T-cell (primary cell): Measurements from ENCODE around the gene PICALM. TPM values are rescaled to one million over a fixed set of nuclear protein-coding genes. Genes with fewer than 3 reads are reported as not detected.
A peak's percentile ranks its signal among the peaks of the same experiment; 100 is the strongest.

Experiments used
- ATAC-seq, 4 experiments: fragments of 200-7000 bp in 3 of 4; fragments of 150-1000 bp in 1 of 4; cut with Tn5 transposase; replicated peaks in 1 of 4; 1 replicate in 3 of 4; 2 replicates in 1 of 4; pipeline ENCODE4 v1.10.0; 2021; ENCODE audit warnings: moderate library complexity in 3 of 4, mild to moderate bottlenecking in 2 of 4, moderate number of reproducible peaks in 1 of 4
- CTCF ChIA-PET, 2 donors: fragments of 300-600 bp; sonication (Branson Sonifier 250); formaldehyde crosslinking; loops; one replicate each; lab custom pipeline; 2022; ENCODE audit warnings: antibody characterized with exemption in 2 of 2; lab: Charles Lee
- POLR2A ChIA-PET, 2 donors: fragments of 300-600 bp; sonication (Branson Sonifier 250); formaldehyde crosslinking; loops; one replicate each; lab custom pipeline; 2022; ENCODE audit warnings: antibody characterized with exemption in 2 of 2; lab: Charles Lee
- DNase-seq, 35 experiments: peaks; one replicate each; pipeline versions ENCODE4 v3.0.0 to v3.0.0-alpha.2; 2013 to 2023
- H3K27ac ChIP-seq: one replicate; pipeline ENCODE4 v1.5.1; 2013; ENCODE audit warnings: low read length
- H3K27me3 ChIP-seq, 2 experiments: replicated peaks in 1 of 2; 1 replicate in 1 of 2; 2 replicates in 1 of 2; pipeline versions ENCODE4 v1.6.1 to v1.7.0; 2013; ENCODE audit warnings: low read length in 1 of 2, mixed read lengths in 1 of 2; ENCODE audit not compliant: control insufficient read depth in 2 of 2, insufficient read depth in 2 of 2; ENCODE audit errors: extremely low read depth in 1 of 2
- H3K36me3 ChIP-seq, 2 donors: 1 replicate in 1 of 2; 2 replicates in 1 of 2; pipeline versions ENCODE4 v1.6.1 to v1.7.0; 2013; ENCODE audit warnings: low read length in 1 of 2; ENCODE audit not compliant: control insufficient read depth in 2 of 2, insufficient read depth in 1 of 2; ENCODE audit errors: extremely low read depth in 1 of 2
- H3K4me1 ChIP-seq, 2 experiments: 1 replicate in 1 of 2; 2 replicates in 1 of 2; pipeline versions ENCODE4 v1.6.1 to v1.7.0; 2013; ENCODE audit warnings: low read length in 2 of 2, mixed read lengths in 1 of 2; ENCODE audit not compliant: insufficient read depth in 2 of 2, control insufficient read depth in 1 of 2; ENCODE audit errors: extremely low read depth in 1 of 2
- H3K4me3 ChIP-seq, 2 donors: 1 replicate in 1 of 2; 2 replicates in 1 of 2; pipeline versions ENCODE4 v1.5.1 to v1.7.0; 2013; ENCODE audit warnings: mild to moderate bottlenecking in 2 of 2, low read length in 1 of 2, moderate library complexity in 1 of 2; ENCODE audit not compliant: control insufficient read depth in 1 of 2; ENCODE audit errors: extremely low read depth in 1 of 2
- H3K9me3 ChIP-seq: 2 replicates; pipeline ENCODE4 v1.7.0; 2013
- H3K27ac Mint-ChIP-seq, 2 donors: one replicate each; pipeline ENCODE4 v1.8.0; 2020 to 2021; ENCODE audit warnings: mild to moderate bottlenecking in 2 of 2, mixed read lengths in 2 of 2
- H3K27me3 Mint-ChIP-seq, 2 donors: one replicate each; pipeline ENCODE4 v1.8.0; 2021 to 2022; ENCODE audit warnings: mixed read lengths in 2 of 2
- H3K36me3 Mint-ChIP-seq: one replicate; pipeline ENCODE4 v1.8.0; 2021; ENCODE audit warnings: mixed read lengths
- H3K4me1 Mint-ChIP-seq, 3 donors: one replicate each; pipeline ENCODE4 v1.8.0; 2020 to 2022; ENCODE audit warnings: mixed read lengths in 3 of 3, mild to moderate bottlenecking in 1 of 3
- H3K4me3 Mint-ChIP-seq, 3 donors: one replicate each; pipeline ENCODE4 v1.8.0; 2020 to 2022; ENCODE audit warnings: mild to moderate bottlenecking in 3 of 3, mixed read lengths in 3 of 3, moderate library complexity in 3 of 3
- H3K9me3 Mint-ChIP-seq, 3 donors: one replicate each; pipeline ENCODE4 v1.8.0; 2020 to 2022; ENCODE audit warnings: mixed read lengths in 3 of 3
- WGBS: methylation state at CpG from one replicate; pipeline ENCODE4 v1.1.5; 2013; ENCODE audit warnings: missing lambda C conversion rate; ENCODE audit not compliant: insufficient coverage; 5-methylcytosine and 5-hydroxymethylcytosine counted together
- total RNA-seq, 35 experiments: library from RNA in 6 of 35; stranded (reverse) in 6 of 35; fragments of 120-200 nt in 1 of 35; gene quantifications; one replicate each; pipeline versions ENCODE4 v1.2.1 to v1.2.4 and lab custom pipeline; 2013 to 2026

Gene PICALM
- total RNA-seq, 5 donors from 2014 or later (not counting 1 experiment from before 2014, with no cell fraction given), result 97.7 to 121 (median 105) TPM

GRCh38 chr11:85988780-85989179 is 80.1 kb downstream of the PICALM start:
- H3K4me1 ChIP-seq, result no peaks in the 10 kb centered on the region
- H3K9me3 Mint-ChIP-seq, result no peaks in the 10 kb centered on the region
- no peak overlapping the region for H3K4me3 Mint-ChIP-seq
- H3K9me3 ChIP-seq, result no peaks in the 10 kb centered on the region
- POLR2A ChIA-PET, result no interaction called here
- no peaks in the 10 kb centered on the region for H3K27me3 Mint-ChIP-seq
- peaks cover 33% of the 10 kb centered on the region for H3K36me3 Mint-ChIP-seq
- peak overlapping the region; percentile 44 to 46 for H3K27ac Mint-ChIP-seq
- no peak overlapping the region for H3K27ac ChIP-seq
- H3K4me1 Mint-ChIP-seq, result peaks cover 15 to 26% (median 19%) of the 10 kb centered on the region in 3 donors
- 60% methylated on average over 1 of the region's 3 CpGs for WGBS
- H3K4me3 ChIP-seq, result no peak overlapping the region
- ATAC-seq, result no peak
- no peaks in the 10 kb centered on the region for H3K27me3 ChIP-seq
- CTCF ChIA-PET, result interaction anchor here (0.5 to 1.6 kb wide), 5 partner anchors 9 to 305 kb away, joined by 3 to 9 read pairs (median 4); no protein-coding TSS in a partner anchor
- peaks cover 3 to 53% of the 10 kb centered on the region in 2 donors for H3K36me3 ChIP-seq
- DNase-seq, result no peak

- H3K9me3 Mint-ChIP-seq, result no peaks in the 10 kb centered on the region
- no peak overlapping the region for H3K4me3 ChIP-seq
- no peaks in the 10 kb centered on the region for H3K27me3 Mint-ChIP-seq
- no peak overlapping the region for H3K27ac Mint-ChIP-seq
- H3K4me1 Mint-ChIP-seq, result peaks cover 0 to 8% (median 2%) of the 10 kb centered on the region in 3 donors
- H3K36me3 ChIP-seq, result peaks cover 0 to 63% of the 10 kb centered on the region in 2 donors
- whole genome bisulfite sequencing, result 100% methylated on average over 2 of the region's 4 CpGs
- H3K27me3 ChIP-seq, result no peaks in the 10 kb centered on the region
- H3K27ac ChIP-seq, result no peak overlapping the region
- POLR2A ChIA-PET, result no interaction called here
- no peaks in the 10 kb centered on the region for H3K9me3 ChIP-seq
- CTCF ChIA-PET, result no interaction called here
- ATAC-seq, result no peak
- peaks cover 39% of the 10 kb centered on the region for H3K36me3 Mint-ChIP-seq
- no peaks in the 10 kb centered on the region for H3K4me1 ChIP-seq
- H3K4me3 Mint-ChIP-seq, result no peak overlapping the region
- DNase-seq, result no peak
These were observed 91.1 kb downstream of the PICALM start for GRCh38 chr11:85977751-85978160.

GRCh38 chr11:85976525-85976924 is 92.4 kb downstream of the PICALM start:
- H3K9me3 Mint-ChIP-seq, result no peaks in the 10 kb centered on the region

GRCh38 chr11:85974122-85974521 is 94.8 kb downstream of the PICALM start:
- POLR2A ChIA-PET, result interaction anchor here in 1 of 2 donors (0.6 kb wide), 1 partner anchor 191 kb away, joined by 3 read pairs; no protein-coding TSS in a partner anchor

More at GRCh38 chr11:85976525-85976924, 92.4 kb downstream of the PICALM start:
- H3K4me1 Mint-ChIP-seq, result peaks cover 0 to 8% (median 2%) of the 10 kb centered on the region in 3 donors
- WGBS, result no CpG with 5 or more reads among the region's 1 CpG
- Histone ChIP-seq H3K27ac (no peak overlapping the region), H3K4me3 (no peak overlapping the region), H3K36me3 (peaks cover 6 to 66% of the 10 kb centered on the region in 2 donors), H3K4me1 (no peaks in the 10 kb centered on the region), H3K9me3 (no peaks in the 10 kb centered on the region), H3K27me3 (no peaks in the 10 kb centered on the region)
- POLR2A ChIA-PET, result interaction anchor here in 1 of 2 donors (1.0 kb wide), 1 partner anchor 27 kb away, joined by 4 read pairs; no protein-coding TSS in a partner anchor
- CTCF ChIA-PET, result no interaction called here
- no peaks in the 10 kb centered on the region for H3K27me3 Mint-ChIP-seq
- H3K4me3 Mint-ChIP-seq, result no peak overlapping the region
- peaks cover 36% of the 10 kb centered on the region for H3K36me3 Mint-ChIP-seq
- DNase-seq (no peak), ATAC-seq (no peak)
- H3K27ac Mint-ChIP-seq, result no peak overlapping the region

GRCh38 chr11:85970593-85970992 is 98.3 kb downstream of the PICALM start:
- Histone ChIP-seq H3K36me3 (peaks cover 6 to 80% of the 10 kb centered on the region in 2 donors), H3K4me3 (no peak overlapping the region), H3K9me3 (no peaks in the 10 kb centered on the region), H3K4me1 (no peaks in the 10 kb centered on the region), H3K27me3 (no peaks in the 10 kb centered on the region), H3K27ac (no peak overlapping the region)
- no peak overlapping the region for H3K27ac Mint-ChIP-seq
- H3K4me3 Mint-ChIP-seq, result no peak overlapping the region
- no peaks in the 10 kb centered on the region for H3K27me3 Mint-ChIP-seq
- no peak for DNase-seq
- POLR2A ChIA-PET, result no interaction called here
- no peaks in the 10 kb centered on the region for H3K9me3 Mint-ChIP-seq
- ATAC-seq, result no peak
- no CpG with 5 or more reads among the region's 5 CpGs for WGBS
- H3K4me1 Mint-ChIP-seq, result peaks cover 11 to 18% (median 14%) of the 10 kb centered on the region in 3 donors
- CTCF ChIA-PET, result interaction anchor here in 1 of 2 donors (1.2 kb wide), 1 partner anchor 223 kb away, joined by 3 read pairs; no protein-coding TSS in a partner anchor
- H3K36me3 Mint-ChIP-seq, result peaks cover 53% of the 10 kb centered on the region

More at GRCh38 chr11:85974122-85974521, 94.8 kb downstream of the PICALM start:
- H3K27me3 ChIP-seq, result no peaks in the 10 kb centered on the region
- 100% methylated on average over 1 of the region's 4 CpGs for WGBS
- CTCF ChIA-PET, result interaction anchor here in 1 of 2 donors (0.5 kb wide), 1 partner anchor 47 kb away, joined by 3 read pairs; no protein-coding TSS in a partner anchor
- ATAC-seq (no peak), DNase-seq (no peak)
- Mint-ChIP-seq H3K4me3 (no peak overlapping the region), H3K27me3 (no peaks in the 10 kb centered on the region), H3K4me1 (peaks cover 2 to 18% (median 9%) of the 10 kb centered on the region in 3 donors), H3K36me3 (peaks cover 49% of the 10 kb centered on the region), H3K9me3 (no peaks in the 10 kb centered on the region), H3K27ac (no peak overlapping the region)
- H3K4me1 ChIP-seq, result no peaks in the 10 kb centered on the region
- H3K27ac ChIP-seq, result no peak overlapping the region
- peaks cover 6 to 65% of the 10 kb centered on the region in 2 donors for H3K36me3 ChIP-seq
- H3K9me3 ChIP-seq, result no peaks in the 10 kb centered on the region
- no peak overlapping the region for H3K4me3 ChIP-seq

- Histone ChIP-seq H3K4me1 (no peaks in the 10 kb centered on the region), H3K27ac (no peak overlapping the region), H3K4me3 (no peak overlapping the region), H3K27me3 (no peaks in the 10 kb centered on the region), H3K36me3 (peaks cover 6 to 73% of the 10 kb centered on the region in 2 donors), H3K9me3 (no peaks in the 10 kb centered on the region)
- POLR2A ChIA-PET, result interaction anchor here in 1 of 2 donors (0.6 kb wide), 1 partner anchor 11 kb away, joined by 5 read pairs; no protein-coding TSS in a partner anchor
- H3K4me3 Mint-ChIP-seq, result no peak overlapping the region
- peaks cover 61% of the 10 kb centered on the region for H3K36me3 Mint-ChIP-seq
- CTCF ChIA-PET, result interaction anchor here in 1 of 2 donors (0.8 kb wide), 1 partner anchor 12 kb away, joined by 3 read pairs; no protein-coding TSS in a partner anchor
- peaks cover 11 to 21% (median 14%) of the 10 kb centered on the region in 3 donors for H3K4me1 Mint-ChIP-seq
- peak overlapping the region in 1 of 2 donors; percentile 45 for H3K27ac Mint-ChIP-seq
- ATAC-seq, result no peak
- no peaks in the 10 kb centered on the region for H3K9me3 Mint-ChIP-seq
- 86% methylated on average over 3 of the region's 5 CpGs for WGBS
- no peak for DNase-seq
- no peaks in the 10 kb centered on the region for H3K27me3 Mint-ChIP-seq
These were observed 101.4 kb downstream of the PICALM start for GRCh38 chr11:85967457-85967856.
